GM23338 (cell line): Measurements from ENCODE around the gene FOXQ1. TPM values are rescaled to one million over a fixed set of nuclear protein-coding genes. Genes with fewer than 3 reads are reported as not detected.

Experiments
- ATAC-seq: fragments of 200-7000 bp; cut with Tn5 transposase; 3 replicates; pipeline ENCODE4 v1.9.1; 2020
- DNase-seq: peaks from one replicate; pipeline ENCODE4 v3.0.0-alpha.2; 2015; ENCODE audit warnings: low spot score
- H2AFZ ChIP-seq: fragments of 200-600 bp; sonication (generic); 2 replicates; pipeline ENCODE4 v1.8.0; 2016; ENCODE audit warnings: antibody characterized with exemption, mild to moderate bottlenecking, moderate library complexity
- H3F3A ChIP-seq: fragments of 200-600 bp; sonication (generic); replicated peaks from 2 replicates; pipeline ENCODE4 v1.8.0; 2017; ENCODE audit warnings: antibody characterized with exemption, mixed run types, low read depth
- H3K27ac ChIP-seq: fragments of 200-600 bp; sonication (generic); 2 replicates; pipeline ENCODE4 v1.6.1; 2016; ENCODE audit warnings: low read depth
- H3K27me3 ChIP-seq: fragments of 200-600 bp; sonication (generic); 2 replicates; pipeline ENCODE4 v1.8.0; 2016; ENCODE audit warnings: mild to moderate bottlenecking, mixed run types, moderate library complexity; ENCODE audit not compliant: insufficient read depth
- H3K36me3 ChIP-seq: fragments of 200-600 bp; sonication (generic); 2 replicates; pipeline ENCODE4 v1.8.0; 2016; ENCODE audit warnings: mild to moderate bottlenecking; ENCODE audit not compliant: insufficient read depth
- H3K4me1 ChIP-seq: fragments of 200-600 bp; sonication (generic); 2 replicates; pipeline ENCODE4 v1.8.0; 2016; ENCODE audit warnings: mild to moderate bottlenecking, moderate library complexity; ENCODE audit not compliant: insufficient read depth
- H3K4me2 ChIP-seq: fragments of 200-600 bp; sonication (generic); 2 replicates; pipeline ENCODE4 v1.7.1; 2017; ENCODE audit warnings: mixed run types
- H3K4me3 ChIP-seq: fragments of 200-600 bp; sonication (generic); 2 replicates; pipeline ENCODE4 v1.6.1; 2016; ENCODE audit warnings: mixed run types
- H3K79me2 ChIP-seq: fragments of 200-600 bp; sonication (generic); replicated peaks from 2 replicates; pipeline ENCODE4 v1.8.0; 2017; ENCODE audit warnings: mild to moderate bottlenecking; ENCODE audit not compliant: insufficient read depth
- H3K9me2 ChIP-seq: fragments of 200-600 bp; sonication (generic); 2 replicates; pipeline ENCODE4 v1.8.0; 2017; ENCODE audit not compliant: insufficient read depth
- H4K20me1 ChIP-seq: fragments of 200-600 bp; sonication (generic); replicated peaks from 2 replicates; pipeline ENCODE4 v1.8.0; 2017; ENCODE audit warnings: mild to moderate bottlenecking; ENCODE audit not compliant: insufficient read depth
- H3K27ac Mint-ChIP-seq: 2 replicates; pipeline ENCODE4 v1.8.0; 2020; ENCODE audit warnings: inconsistent platforms, mild to moderate bottlenecking, moderate library complexity, mixed read lengths
- H3K27me3 Mint-ChIP-seq: 3 replicates; pipeline ENCODE4 v1.8.0; 2022; ENCODE audit warnings: low read depth, mild to moderate bottlenecking, moderate library complexity, mixed read lengths, inconsistent platforms; ENCODE audit not compliant: insufficient read depth, poor library complexity
- H3K36me3 Mint-ChIP-seq: 3 replicates; pipeline ENCODE4 v1.8.0; 2021; ENCODE audit warnings: low read depth, mild to moderate bottlenecking, inconsistent platforms, moderate library complexity, mixed read lengths
- H3K4me1 Mint-ChIP-seq: 3 replicates; pipeline ENCODE4 v1.8.0; 2020; ENCODE audit warnings: mild to moderate bottlenecking, inconsistent platforms, mixed read lengths
- H3K4me3 Mint-ChIP-seq: 3 replicates; pipeline ENCODE4 v1.8.0; 2021; ENCODE audit warnings: moderate library complexity, mild to moderate bottlenecking, inconsistent platforms, mixed read lengths
- H3K9me3 Mint-ChIP-seq: 3 replicates; pipeline ENCODE4 v1.8.0; 2020; ENCODE audit warnings: moderate library complexity, mild to moderate bottlenecking, inconsistent platforms, mixed read lengths
- CREB1 ChIP-seq: fragments of 250-450 bp; sonication (Bioruptor Pico); IDR thresholded peaks from 2 replicates; pipeline ENCODE4 v1.5.0; 2020; ENCODE audit warnings: low read depth, mild to moderate bottlenecking, moderate library complexity
- EZH2 ChIP-seq: fragments of 200-600 bp; sonication (generic); IDR thresholded peaks from one replicate; pipeline ENCODE4 v1.8.0; 2017; ENCODE audit warnings: antibody characterized with exemption, mild to moderate bottlenecking, low read depth; ENCODE audit not compliant: unreplicated experiment
- EZH2phosphoT487 ChIP-seq: fragments of 200-600 bp; sonication (generic); IDR thresholded peaks from one replicate; pipeline ENCODE4 v1.8.1; 2018; ENCODE audit warnings: antibody characterized with exemption; ENCODE audit not compliant: unreplicated experiment
- JUNB ChIP-seq: IDR thresholded peaks from one replicate; pipeline ENCODE4 v1.6.1; 2016; ENCODE audit warnings: antibody characterized with exemption; ENCODE audit not compliant: unreplicated experiment
- NANOG ChIP-seq: IDR thresholded peaks from 2 replicates; pipeline ENCODE4 v1.6.1; 2016; ENCODE audit warnings: antibody characterized with exemption, borderline replicate concordance
- POLR2AphosphoS5 ChIP-seq: IDR thresholded peaks from 2 replicates; pipeline ENCODE4 v1.6.1; 2016; ENCODE audit warnings: antibody characterized with exemption, low read depth
- STAT1 ChIP-seq: IDR thresholded peaks from one replicate; pipeline ENCODE4 v1.6.1; 2016; ENCODE audit warnings: antibody characterized with exemption; ENCODE audit not compliant: unreplicated experiment
- ZNF114 ChIP-seq: fragments of 250-450 bp; sonication (Bioruptor Pico); IDR thresholded peaks from 2 replicates; pipeline ENCODE4 v1.5.0; 2020; ENCODE audit warnings: mild to moderate bottlenecking, moderate library complexity
- ZNF331 ChIP-seq: fragments of 250-450 bp; sonication (Bioruptor Pico); IDR thresholded peaks from 2 replicates; pipeline ENCODE4 v1.5.0; 2020; ENCODE audit warnings: low read depth, mild to moderate bottlenecking, moderate library complexity
- polyA plus RNA-seq: library from polyadenylated mRNA; unstranded; fragments of >200 nt; fragmentation: Nextera tagmentation; extraction: Ambion mirVana; gene quantifications from 2 replicates; pipeline ENCODE4 v1.2.1, GENCODE V29; 2016
- total RNA-seq: library from RNA; depleted of rRNA; stranded (reverse); fragments of >200 nt; shearing (Covaris generic); gene quantifications from 2 replicates; pipeline ENCODE4 v1.2.3, GENCODE V29; 2014
- TF ChIP-seq, protein P1 (sequence below): IDR thresholded peaks from one replicate; pipeline ENCODE4 v1.6.1; 2018; ENCODE audit warnings: antibody characterized with exemption; ENCODE audit not compliant: unreplicated experiment
- TF ChIP-seq, protein P2 (sequence below): IDR thresholded peaks from 2 replicates; pipeline ENCODE4 v1.6.1; 2016; ENCODE audit warnings: antibody characterized with exemption
- TF ChIP-seq, protein P3 (sequence below), 2 experiments: fragments of 200-600 bp in 1 of 2; sonication (generic) in 1 of 2; conservative IDR thresholded peaks; 2 replicates each; pipeline versions ENCODE4 v1.5.1 to v1.6.1; 2016 to 2017; ENCODE audit warnings: antibody characterized with exemption in 2 of 2, low read depth in 2 of 2, mild to moderate bottlenecking in 2 of 2, moderate library complexity in 1 of 2
- TF ChIP-seq, protein P4 (sequence below): fragments of 250-450 bp; sonication (Bioruptor Pico); IDR thresholded peaks from 2 replicates; pipeline ENCODE4 v1.5.0; 2020; ENCODE audit warnings: mild to moderate bottlenecking, moderate library complexity

The FOXQ1 gene
- total and polyA plus RNA-seq, 2 experiments from 2014 or later = not detected

DNA sequence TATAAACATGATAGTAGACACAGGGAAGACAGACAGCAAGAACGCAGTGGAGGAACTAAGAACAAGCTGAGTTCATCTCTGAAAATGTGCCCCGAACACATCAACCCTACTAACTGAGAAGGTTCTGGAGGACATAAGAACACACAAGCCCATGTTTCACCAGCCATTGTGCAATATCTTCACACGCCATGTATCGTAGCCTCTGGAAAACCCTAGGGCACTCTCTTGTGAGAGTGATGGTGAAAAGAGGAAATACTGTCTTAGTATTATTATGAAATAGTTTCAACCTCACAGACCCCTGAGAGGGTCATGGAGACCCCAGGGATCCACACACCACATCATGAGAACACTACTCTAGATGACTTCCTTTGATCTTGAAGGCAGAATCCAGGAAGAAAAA is 51.4 kb downstream of the FOXQ1 start:
- Histone ChIP-seq H3K4me3 (no peak overlapping the region), H3K27me3 (0 out of 2 replicates have a peak, but pooled peaks cover 11% of the 10 kb centered on the region), H3F3A (no peaks in the 10 kb centered on the region), H2AFZ (no peak overlapping the region), H3K79me2 (no peaks in the 10 kb centered on the region), H3K4me1 (peaks cover 10% of the 10 kb centered on the region), H3K4me2 (no peak overlapping the region), H3K36me3 (no peaks in the 10 kb centered on the region), H3K27ac (no peak overlapping the region), H3K9me2 (no peaks in the 10 kb centered on the region), H4K20me1 (no peaks in the 10 kb centered on the region)
- TF ChIP-seq ZNF331 (CRISPR knock-in tag) = no peak
- TF ChIP-seq, protein P1, sequence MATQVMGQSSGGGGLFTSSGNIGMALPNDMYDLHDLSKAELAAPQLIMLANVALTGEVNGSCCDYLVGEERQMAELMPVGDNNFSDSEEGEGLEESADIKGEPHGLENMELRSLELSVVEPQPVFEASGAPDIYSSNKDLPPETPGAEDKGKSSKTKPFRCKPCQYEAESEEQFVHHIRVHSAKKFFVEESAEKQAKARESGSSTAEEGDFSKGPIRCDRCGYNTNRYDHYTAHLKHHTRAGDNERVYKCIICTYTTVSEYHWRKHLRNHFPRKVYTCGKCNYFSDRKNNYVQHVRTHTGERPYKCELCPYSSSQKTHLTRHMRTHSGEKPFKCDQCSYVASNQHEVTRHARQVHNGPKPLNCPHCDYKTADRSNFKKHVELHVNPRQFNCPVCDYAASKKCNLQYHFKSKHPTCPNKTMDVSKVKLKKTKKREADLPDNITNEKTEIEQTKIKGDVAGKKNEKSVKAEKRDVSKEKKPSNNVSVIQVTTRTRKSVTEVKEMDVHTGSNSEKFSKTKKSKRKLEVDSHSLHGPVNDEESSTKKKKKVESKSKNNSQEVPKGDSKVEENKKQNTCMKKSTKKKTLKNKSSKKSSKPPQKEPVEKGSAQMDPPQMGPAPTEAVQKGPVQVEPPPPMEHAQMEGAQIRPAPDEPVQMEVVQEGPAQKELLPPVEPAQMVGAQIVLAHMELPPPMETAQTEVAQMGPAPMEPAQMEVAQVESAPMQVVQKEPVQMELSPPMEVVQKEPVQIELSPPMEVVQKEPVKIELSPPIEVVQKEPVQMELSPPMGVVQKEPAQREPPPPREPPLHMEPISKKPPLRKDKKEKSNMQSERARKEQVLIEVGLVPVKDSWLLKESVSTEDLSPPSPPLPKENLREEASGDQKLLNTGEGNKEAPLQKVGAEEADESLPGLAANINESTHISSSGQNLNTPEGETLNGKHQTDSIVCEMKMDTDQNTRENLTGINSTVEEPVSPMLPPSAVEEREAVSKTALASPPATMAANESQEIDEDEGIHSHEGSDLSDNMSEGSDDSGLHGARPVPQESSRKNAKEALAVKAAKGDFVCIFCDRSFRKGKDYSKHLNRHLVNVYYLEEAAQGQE = no peak
- no peak for TF ChIP-seq CREB1 (CRISPR knock-in tag)
- TF ChIP-seq EZH2 = no peak
- no peak for TF ChIP-seq JUNB
- TF ChIP-seq POLR2AphosphoS5 = no peak
- TF ChIP-seq, protein P2, sequence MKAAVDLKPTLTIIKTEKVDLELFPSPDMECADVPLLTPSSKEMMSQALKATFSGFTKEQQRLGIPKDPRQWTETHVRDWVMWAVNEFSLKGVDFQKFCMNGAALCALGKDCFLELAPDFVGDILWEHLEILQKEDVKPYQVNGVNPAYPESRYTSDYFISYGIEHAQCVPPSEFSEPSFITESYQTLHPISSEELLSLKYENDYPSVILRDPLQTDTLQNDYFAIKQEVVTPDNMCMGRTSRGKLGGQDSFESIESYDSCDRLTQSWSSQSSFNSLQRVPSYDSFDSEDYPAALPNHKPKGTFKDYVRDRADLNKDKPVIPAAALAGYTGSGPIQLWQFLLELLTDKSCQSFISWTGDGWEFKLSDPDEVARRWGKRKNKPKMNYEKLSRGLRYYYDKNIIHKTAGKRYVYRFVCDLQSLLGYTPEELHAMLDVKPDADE = no peak
- TF ChIP-seq, protein P3, sequence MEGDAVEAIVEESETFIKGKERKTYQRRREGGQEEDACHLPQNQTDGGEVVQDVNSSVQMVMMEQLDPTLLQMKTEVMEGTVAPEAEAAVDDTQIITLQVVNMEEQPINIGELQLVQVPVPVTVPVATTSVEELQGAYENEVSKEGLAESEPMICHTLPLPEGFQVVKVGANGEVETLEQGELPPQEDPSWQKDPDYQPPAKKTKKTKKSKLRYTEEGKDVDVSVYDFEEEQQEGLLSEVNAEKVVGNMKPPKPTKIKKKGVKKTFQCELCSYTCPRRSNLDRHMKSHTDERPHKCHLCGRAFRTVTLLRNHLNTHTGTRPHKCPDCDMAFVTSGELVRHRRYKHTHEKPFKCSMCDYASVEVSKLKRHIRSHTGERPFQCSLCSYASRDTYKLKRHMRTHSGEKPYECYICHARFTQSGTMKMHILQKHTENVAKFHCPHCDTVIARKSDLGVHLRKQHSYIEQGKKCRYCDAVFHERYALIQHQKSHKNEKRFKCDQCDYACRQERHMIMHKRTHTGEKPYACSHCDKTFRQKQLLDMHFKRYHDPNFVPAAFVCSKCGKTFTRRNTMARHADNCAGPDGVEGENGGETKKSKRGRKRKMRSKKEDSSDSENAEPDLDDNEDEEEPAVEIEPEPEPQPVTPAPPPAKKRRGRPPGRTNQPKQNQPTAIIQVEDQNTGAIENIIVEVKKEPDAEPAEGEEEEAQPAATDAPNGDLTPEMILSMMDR (conservative IDR thresholded peaks at IDR 0.05; ENCODE audit: low read depth in 2 of 2) = no peak
- TF ChIP-seq, protein P4, sequence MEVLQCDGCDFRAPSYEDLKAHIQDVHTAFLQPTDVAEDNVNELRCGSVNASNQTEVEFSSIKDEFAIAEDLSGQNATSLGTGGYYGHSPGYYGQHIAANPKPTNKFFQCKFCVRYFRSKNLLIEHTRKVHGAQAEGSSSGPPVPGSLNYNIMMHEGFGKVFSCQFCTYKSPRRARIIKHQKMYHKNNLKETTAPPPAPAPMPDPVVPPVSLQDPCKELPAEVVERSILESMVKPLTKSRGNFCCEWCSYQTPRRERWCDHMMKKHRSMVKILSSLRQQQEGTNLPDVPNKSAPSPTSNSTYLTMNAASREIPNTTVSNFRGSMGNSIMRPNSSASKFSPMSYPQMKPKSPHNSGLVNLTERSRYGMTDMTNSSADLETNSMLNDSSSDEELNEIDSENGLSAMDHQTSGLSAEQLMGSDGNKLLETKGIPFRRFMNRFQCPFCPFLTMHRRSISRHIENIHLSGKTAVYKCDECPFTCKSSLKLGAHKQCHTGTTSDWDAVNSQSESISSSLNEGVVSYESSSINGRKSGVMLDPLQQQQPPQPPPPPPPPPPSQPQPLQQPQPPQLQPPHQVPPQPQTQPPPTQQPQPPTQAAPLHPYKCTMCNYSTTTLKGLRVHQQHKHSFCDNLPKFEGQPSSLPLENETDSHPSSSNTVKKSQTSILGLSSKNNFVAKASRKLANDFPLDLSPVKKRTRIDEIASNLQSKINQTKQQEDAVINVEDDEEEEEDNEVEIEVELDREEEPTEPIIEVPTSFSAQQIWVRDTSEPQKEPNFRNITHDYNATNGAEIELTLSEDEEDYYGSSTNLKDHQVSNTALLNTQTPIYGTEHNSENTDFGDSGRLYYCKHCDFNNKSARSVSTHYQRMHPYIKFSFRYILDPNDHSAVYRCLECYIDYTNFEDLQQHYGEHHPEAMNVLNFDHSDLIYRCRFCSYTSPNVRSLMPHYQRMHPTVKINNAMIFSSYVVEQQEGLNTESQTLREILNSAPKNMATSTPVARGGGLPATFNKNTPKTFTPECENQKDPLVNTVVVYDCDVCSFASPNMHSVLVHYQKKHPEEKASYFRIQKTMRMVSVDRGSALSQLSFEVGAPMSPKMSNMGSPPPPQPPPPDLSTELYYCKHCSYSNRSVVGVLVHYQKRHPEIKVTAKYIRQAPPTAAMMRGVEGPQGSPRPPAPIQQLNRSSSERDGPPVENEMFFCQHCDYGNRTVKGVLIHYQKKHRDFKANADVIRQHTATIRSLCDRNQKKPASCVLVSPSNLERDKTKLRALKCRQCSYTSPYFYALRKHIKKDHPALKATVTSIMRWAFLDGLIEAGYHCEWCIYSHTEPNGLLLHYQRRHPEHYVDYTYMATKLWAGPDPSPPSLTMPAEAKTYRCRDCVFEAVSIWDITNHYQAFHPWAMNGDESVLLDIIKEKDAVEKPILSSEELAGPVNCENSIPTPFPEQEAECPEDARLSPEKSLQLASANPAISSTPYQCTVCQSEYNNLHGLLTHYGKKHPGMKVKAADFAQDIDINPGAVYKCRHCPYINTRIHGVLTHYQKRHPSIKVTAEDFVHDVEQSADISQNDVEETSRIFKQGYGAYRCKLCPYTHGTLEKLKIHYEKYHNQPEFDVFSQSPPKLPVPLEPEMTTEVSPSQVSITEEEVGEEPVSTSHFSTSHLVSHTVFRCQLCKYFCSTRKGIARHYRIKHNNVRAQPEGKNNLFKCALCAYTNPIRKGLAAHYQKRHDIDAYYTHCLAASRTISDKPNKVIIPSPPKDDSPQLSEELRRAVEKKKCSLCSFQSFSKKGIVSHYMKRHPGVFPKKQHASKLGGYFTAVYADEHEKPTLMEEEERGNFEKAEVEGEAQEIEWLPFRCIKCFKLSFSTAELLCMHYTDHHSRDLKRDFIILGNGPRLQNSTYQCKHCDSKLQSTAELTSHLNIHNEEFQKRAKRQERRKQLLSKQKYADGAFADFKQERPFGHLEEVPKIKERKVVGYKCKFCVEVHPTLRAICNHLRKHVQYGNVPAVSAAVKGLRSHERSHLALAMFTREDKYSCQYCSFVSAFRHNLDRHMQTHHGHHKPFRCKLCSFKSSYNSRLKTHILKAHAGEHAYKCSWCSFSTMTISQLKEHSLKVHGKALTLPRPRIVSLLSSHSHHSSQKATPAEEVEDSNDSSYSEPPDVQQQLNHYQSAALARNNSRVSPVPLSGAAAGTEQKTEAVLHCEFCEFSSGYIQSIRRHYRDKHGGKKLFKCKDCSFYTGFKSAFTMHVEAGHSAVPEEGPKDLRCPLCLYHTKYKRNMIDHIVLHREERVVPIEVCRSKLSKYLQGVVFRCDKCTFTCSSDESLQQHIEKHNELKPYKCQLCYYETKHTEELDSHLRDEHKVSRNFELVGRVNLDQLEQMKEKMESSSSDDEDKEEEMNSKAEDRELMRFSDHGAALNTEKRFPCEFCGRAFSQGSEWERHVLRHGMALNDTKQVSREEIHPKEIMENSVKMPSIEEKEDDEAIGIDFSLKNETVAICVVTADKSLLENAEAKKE (CRISPR knock-in tag) = no peak
- no peak for TF ChIP-seq ZNF114 (CRISPR knock-in tag)
- no peak for TF ChIP-seq NANOG
- no peak for TF ChIP-seq EZH2phosphoT487
- TF ChIP-seq STAT1 = no peak
- no peak for ATAC-seq
- peaks cover 2% of the 10 kb centered on the region for H3K27me3 Mint-ChIP-seq
- no peak for DNase-seq
- H3K36me3 Mint-ChIP-seq = no peaks in the 10 kb centered on the region
- H3K4me1 Mint-ChIP-seq = peaks cover 7% of the 10 kb centered on the region
- no peak overlapping the region for H3K27ac Mint-ChIP-seq
- H3K4me3 Mint-ChIP-seq = no peak overlapping the region
- H3K9me3 Mint-ChIP-seq = no peaks in the 10 kb centered on the region
